ENCODE measurements around the gene CCDC88B. TPM values are rescaled to one million over a fixed set of nuclear protein-coding genes. Genes with fewer than 3 reads are reported as not detected.

CCDC88B gene
- total and polyA plus RNA-seq, 2 experiments from 2014 or later: 6.8 to 12.1 TPM

DNA sequence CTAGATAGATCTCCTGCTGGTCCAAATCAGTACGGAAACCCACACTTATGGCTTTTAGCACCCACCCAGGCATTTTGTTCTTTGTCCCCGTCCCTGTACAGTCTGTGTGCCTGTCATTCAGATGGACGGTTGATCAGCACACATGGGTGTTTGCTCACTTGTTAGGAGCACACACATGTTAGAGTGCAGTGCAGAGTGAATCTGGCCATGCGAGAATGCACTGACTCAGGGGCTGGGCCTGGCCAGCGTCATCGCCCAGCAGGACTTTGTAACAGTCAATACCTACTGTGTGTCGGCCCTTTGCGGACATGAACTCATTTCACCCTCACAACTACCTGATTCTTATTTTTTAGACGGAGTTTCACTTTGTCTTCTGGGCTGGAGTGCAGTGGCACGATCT lies 22.3 kb downstream of the CCDC88B start:
- Mint-ChIP-seq H3K27ac (no peak overlapping the region), H3K36me3 (ENCODE audit: low read depth) (peaks cover 26% of the 10 kb centered on the region), H3K9me3 (no peaks in the 10 kb centered on the region), H3K27me3 (ENCODE audit: insufficient read depth, low read depth, poor library complexity) (peaks cover 18% of the 10 kb centered on the region), H3K4me3 (no peak overlapping the region), H3K4me1 (peaks cover 20% of the 10 kb centered on the region)
- Histone ChIP-seq H3K36me3 (ENCODE audit: insufficient read depth) (no peaks in the 10 kb centered on the region), H3K4me3 (no peak overlapping the region), H3K79me2 (replicated peaks; ENCODE audit: insufficient read depth) (no peaks in the 10 kb centered on the region), H3K9me2 (ENCODE audit: insufficient read depth) (no peaks in the 10 kb centered on the region), H4K20me1 (replicated peaks; ENCODE audit: insufficient read depth) (no peaks in the 10 kb centered on the region; the same call in 1 of the 2 replicates), H2AFZ (no peak overlapping the region), H3K27me3 (ENCODE audit: insufficient read depth) (peaks cover 14% of the 10 kb centered on the region; the same call in 1 of the 2 replicates), H3K27ac (ENCODE audit: low read depth) (no peak overlapping the region), H3K4me1 (ENCODE audit: insufficient read depth) (peaks cover 10% of the 10 kb centered on the region; the same call in 1 of the 2 replicates), H3K4me2 (no peak overlapping the region), H3F3A (replicated peaks; ENCODE audit: low read depth) (0 out of 2 replicates have a peak, but pooled peaks cover 7% of the 10 kb centered on the region)
- no peak for DNase-seq (ENCODE audit: low spot score)
- TF ChIP-seq REST (IDR thresholded peaks at IDR 0.05; ENCODE audit: unreplicated experiment) (no peak), ETS1 (IDR thresholded peaks at IDR 0.05) (no peak), EZH2 (IDR thresholded peaks at IDR 0.05; ENCODE audit: low read depth, unreplicated experiment) (no peak), ZNF114 (CRISPR knock-in tag; IDR thresholded peaks at IDR 0.05) (no peak), STAT1 (IDR thresholded peaks at IDR 0.05; ENCODE audit: unreplicated experiment) (no peak), ZNF331 (CRISPR knock-in tag; IDR thresholded peaks at IDR 0.05; ENCODE audit: low read depth) (no peak), NANOG (IDR thresholded peaks at IDR 0.05; ENCODE audit: borderline replicate concordance) (no peak), CREB1 (CRISPR knock-in tag; IDR thresholded peaks at IDR 0.05; ENCODE audit: low read depth) (no peak), JUNB (IDR thresholded peaks at IDR 0.05; ENCODE audit: unreplicated experiment) (no peak), EZH2phosphoT487 (IDR thresholded peaks at IDR 0.05; ENCODE audit: unreplicated experiment) (no peak), POLR2AphosphoS5 (IDR thresholded peaks at IDR 0.05; ENCODE audit: low read depth) (no peak), CTCF (conservative IDR thresholded peaks at IDR 0.05; ENCODE audit: low read depth in 2 of 2) (no peak)
- TF ChIP-seq, protein P1, sequence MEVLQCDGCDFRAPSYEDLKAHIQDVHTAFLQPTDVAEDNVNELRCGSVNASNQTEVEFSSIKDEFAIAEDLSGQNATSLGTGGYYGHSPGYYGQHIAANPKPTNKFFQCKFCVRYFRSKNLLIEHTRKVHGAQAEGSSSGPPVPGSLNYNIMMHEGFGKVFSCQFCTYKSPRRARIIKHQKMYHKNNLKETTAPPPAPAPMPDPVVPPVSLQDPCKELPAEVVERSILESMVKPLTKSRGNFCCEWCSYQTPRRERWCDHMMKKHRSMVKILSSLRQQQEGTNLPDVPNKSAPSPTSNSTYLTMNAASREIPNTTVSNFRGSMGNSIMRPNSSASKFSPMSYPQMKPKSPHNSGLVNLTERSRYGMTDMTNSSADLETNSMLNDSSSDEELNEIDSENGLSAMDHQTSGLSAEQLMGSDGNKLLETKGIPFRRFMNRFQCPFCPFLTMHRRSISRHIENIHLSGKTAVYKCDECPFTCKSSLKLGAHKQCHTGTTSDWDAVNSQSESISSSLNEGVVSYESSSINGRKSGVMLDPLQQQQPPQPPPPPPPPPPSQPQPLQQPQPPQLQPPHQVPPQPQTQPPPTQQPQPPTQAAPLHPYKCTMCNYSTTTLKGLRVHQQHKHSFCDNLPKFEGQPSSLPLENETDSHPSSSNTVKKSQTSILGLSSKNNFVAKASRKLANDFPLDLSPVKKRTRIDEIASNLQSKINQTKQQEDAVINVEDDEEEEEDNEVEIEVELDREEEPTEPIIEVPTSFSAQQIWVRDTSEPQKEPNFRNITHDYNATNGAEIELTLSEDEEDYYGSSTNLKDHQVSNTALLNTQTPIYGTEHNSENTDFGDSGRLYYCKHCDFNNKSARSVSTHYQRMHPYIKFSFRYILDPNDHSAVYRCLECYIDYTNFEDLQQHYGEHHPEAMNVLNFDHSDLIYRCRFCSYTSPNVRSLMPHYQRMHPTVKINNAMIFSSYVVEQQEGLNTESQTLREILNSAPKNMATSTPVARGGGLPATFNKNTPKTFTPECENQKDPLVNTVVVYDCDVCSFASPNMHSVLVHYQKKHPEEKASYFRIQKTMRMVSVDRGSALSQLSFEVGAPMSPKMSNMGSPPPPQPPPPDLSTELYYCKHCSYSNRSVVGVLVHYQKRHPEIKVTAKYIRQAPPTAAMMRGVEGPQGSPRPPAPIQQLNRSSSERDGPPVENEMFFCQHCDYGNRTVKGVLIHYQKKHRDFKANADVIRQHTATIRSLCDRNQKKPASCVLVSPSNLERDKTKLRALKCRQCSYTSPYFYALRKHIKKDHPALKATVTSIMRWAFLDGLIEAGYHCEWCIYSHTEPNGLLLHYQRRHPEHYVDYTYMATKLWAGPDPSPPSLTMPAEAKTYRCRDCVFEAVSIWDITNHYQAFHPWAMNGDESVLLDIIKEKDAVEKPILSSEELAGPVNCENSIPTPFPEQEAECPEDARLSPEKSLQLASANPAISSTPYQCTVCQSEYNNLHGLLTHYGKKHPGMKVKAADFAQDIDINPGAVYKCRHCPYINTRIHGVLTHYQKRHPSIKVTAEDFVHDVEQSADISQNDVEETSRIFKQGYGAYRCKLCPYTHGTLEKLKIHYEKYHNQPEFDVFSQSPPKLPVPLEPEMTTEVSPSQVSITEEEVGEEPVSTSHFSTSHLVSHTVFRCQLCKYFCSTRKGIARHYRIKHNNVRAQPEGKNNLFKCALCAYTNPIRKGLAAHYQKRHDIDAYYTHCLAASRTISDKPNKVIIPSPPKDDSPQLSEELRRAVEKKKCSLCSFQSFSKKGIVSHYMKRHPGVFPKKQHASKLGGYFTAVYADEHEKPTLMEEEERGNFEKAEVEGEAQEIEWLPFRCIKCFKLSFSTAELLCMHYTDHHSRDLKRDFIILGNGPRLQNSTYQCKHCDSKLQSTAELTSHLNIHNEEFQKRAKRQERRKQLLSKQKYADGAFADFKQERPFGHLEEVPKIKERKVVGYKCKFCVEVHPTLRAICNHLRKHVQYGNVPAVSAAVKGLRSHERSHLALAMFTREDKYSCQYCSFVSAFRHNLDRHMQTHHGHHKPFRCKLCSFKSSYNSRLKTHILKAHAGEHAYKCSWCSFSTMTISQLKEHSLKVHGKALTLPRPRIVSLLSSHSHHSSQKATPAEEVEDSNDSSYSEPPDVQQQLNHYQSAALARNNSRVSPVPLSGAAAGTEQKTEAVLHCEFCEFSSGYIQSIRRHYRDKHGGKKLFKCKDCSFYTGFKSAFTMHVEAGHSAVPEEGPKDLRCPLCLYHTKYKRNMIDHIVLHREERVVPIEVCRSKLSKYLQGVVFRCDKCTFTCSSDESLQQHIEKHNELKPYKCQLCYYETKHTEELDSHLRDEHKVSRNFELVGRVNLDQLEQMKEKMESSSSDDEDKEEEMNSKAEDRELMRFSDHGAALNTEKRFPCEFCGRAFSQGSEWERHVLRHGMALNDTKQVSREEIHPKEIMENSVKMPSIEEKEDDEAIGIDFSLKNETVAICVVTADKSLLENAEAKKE (CRISPR knock-in tag; IDR thresholded peaks at IDR 0.05): no peak
- no peak for ATAC-seq
